Measurements from ENCODE around the gene C2orf72. TPM values are rescaled to one million over a fixed set of nuclear protein-coding genes. Genes with fewer than 3 reads are reported as not detected.
A peak's percentile ranks its signal among the peaks of the same experiment; 100 is the strongest.

The C2orf72 gene
- total and polyA plus RNA-seq, 2 of the 4 experiments (the other 2 are of a cell fraction) = 0.09 to 0.18 TPM

DNA sequence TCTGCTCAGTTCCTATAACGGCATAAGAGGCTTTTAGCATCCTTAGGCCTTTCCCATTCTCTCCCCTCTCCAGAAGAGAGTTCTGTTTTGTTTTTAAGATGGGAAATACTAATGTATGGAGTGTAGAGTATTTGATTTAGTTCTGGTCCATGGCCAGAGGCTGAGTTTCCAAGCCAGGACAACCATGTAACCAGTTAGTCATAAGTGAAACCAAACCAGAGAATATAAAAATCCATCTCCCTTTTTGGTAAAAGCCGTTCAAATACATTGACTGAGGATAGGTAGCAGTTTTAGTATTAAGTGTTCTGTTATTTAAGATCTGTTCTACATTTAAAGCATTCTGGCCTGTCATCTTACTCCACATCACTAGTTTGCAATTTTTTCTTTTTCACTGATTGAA lies 22.4 kb downstream of the C2orf72 start:
- WGBS, 2 experiments (ENCODE audit: extremely low coverage in 2 of 2, insufficient read length in 1 of 2) = no CpG with 5 or more reads among the region's 2 CpGs

More for the DNA sequence above, 22.4 kb downstream of the C2orf72 start:
- no peak overlapping the region for H2AK9ac ChIP-seq (replicated peaks; ENCODE audit: low read depth, low read length, poor library complexity)
- no peak overlapping the region for H3K23ac ChIP-seq (ENCODE audit: low read depth, low read length)
- no peaks in the 10 kb centered on the region for H3K9me3 ChIP-seq (ENCODE audit: control insufficient read depth, insufficient read depth, low read length)
- H3K4me1 ChIP-seq (ENCODE audit: control insufficient read depth, insufficient read depth, low read length) = 0 out of 2 replicates have a peak, but pooled peaks cover 2% of the 10 kb centered on the region
- no peak overlapping the region for H4K8ac ChIP-seq (ENCODE audit: low read depth in 2 of 2, low read length in 2 of 2)
- no peak overlapping the region for H3K9ac ChIP-seq (ENCODE audit: low read depth, low read length)
- CTCF ChIA-PET = no interaction called here
- H4K5ac ChIP-seq (ENCODE audit: low read depth, low read length) = no peak overlapping the region
- no peak overlapping the region for H2BK15ac ChIP-seq (ENCODE audit: low read depth, low read length)
- no peak overlapping the region for H2BK20ac ChIP-seq (ENCODE audit: low read depth, low read length)
- in situ Hi-C loops (cut with MboI; ENCODE audit: low sequenced_read_pairs) = no loop called here
- H3K56ac ChIP-seq (ENCODE audit: extremely low read depth, insufficient read depth, low read length) = no peak overlapping the region
- H2BK5ac ChIP-seq (ENCODE audit: low read depth, low read length, poor library complexity, severe bottlenecking) = no peak overlapping the region
- H4K91ac ChIP-seq (ENCODE audit: insufficient read depth, low read depth, low read length) = no peak overlapping the region
- dilution Hi-C loops (cut with HindIII; ENCODE audit: low sequenced_read_pairs, unreplicated experiment) = no loop called here
- no peak overlapping the region for H2BK120ac ChIP-seq (ENCODE audit: low read depth, low read length)
- no peak overlapping the region for H3K4me2 ChIP-seq (ENCODE audit: low read depth, low read length)
- H3K4ac ChIP-seq (ENCODE audit: low read depth, low read length) = no peak overlapping the region
- no peak overlapping the region for H3K4me3 ChIP-seq (ENCODE audit: insufficient read depth, low read depth, low read length)
- H3K79me1 ChIP-seq (ENCODE audit: low read depth in 1 of 2, low read length in 2 of 2) = peaks cover 15 to 30% of the 10 kb centered on the region in 2 experiments; a peak in 3 of 4 replicates
- no TSS peak for BruUV-seq (replicated peaks)
- H3K18ac ChIP-seq (ENCODE audit: low read depth, low read length) = no peak overlapping the region
- ATAC-seq (ENCODE audit: low read depth) (no peak), DNase-seq (peak; percentile 38)
- no peaks in the 10 kb centered on the region for H3K27me3 ChIP-seq (ENCODE audit: control insufficient read depth, insufficient read depth, low read length)
- POLR2A ChIA-PET (ENCODE audit: unreplicated experiment) = no interaction called here
- H3K14ac ChIP-seq (replicated peaks; ENCODE audit: low read depth, low read length) = no peak overlapping the region
- H2AK5ac ChIP-seq (ENCODE audit: low read depth, low read length) = no peak overlapping the region
- intact Hi-C loops (cut with micrococcal nuclease) = no loop called here
- H2AFZ ChIP-seq (replicated peaks; ENCODE audit: low read length, poor library complexity) = no peak overlapping the region
- H3K36me3 ChIP-seq (ENCODE audit: control insufficient read depth, insufficient read depth, low read length) = peaks cover 13% of the 10 kb centered on the region
- H3K9me1 ChIP-seq (ENCODE audit: insufficient read depth, low read length) = peaks cover 3% of the 10 kb centered on the region; the same call in 1 of the 2 replicates
- peaks cover 20% of the 10 kb centered on the region; the same call in 1 of the 2 replicates for H4K20me1 ChIP-seq (ENCODE audit: insufficient read depth, low read length)
- TF ChIP-seq RCOR1 (IDR thresholded peaks at IDR 0.05; ENCODE audit: insufficient replicate concordance, low read length) = no peak
- no peak for TF ChIP-seq CHD1 (IDR thresholded peaks at IDR 0.05; ENCODE audit: low read depth, low read length)
- TF ChIP-seq, protein P1, sequence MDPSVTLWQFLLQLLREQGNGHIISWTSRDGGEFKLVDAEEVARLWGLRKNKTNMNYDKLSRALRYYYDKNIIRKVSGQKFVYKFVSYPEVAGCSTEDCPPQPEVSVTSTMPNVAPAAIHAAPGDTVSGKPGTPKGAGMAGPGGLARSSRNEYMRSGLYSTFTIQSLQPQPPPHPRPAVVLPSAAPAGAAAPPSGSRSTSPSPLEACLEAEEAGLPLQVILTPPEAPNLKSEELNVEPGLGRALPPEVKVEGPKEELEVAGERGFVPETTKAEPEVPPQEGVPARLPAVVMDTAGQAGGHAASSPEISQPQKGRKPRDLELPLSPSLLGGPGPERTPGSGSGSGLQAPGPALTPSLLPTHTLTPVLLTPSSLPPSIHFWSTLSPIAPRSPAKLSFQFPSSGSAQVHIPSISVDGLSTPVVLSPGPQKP (IDR thresholded peaks at IDR 0.05; ENCODE audit: borderline replicate concordance, low read depth, low read length) = no peak
- no peak for TF ChIP-seq RFX5 (IDR thresholded peaks at IDR 0.05; ENCODE audit: low read depth, low read length)
- TF ChIP-seq, protein P2, sequence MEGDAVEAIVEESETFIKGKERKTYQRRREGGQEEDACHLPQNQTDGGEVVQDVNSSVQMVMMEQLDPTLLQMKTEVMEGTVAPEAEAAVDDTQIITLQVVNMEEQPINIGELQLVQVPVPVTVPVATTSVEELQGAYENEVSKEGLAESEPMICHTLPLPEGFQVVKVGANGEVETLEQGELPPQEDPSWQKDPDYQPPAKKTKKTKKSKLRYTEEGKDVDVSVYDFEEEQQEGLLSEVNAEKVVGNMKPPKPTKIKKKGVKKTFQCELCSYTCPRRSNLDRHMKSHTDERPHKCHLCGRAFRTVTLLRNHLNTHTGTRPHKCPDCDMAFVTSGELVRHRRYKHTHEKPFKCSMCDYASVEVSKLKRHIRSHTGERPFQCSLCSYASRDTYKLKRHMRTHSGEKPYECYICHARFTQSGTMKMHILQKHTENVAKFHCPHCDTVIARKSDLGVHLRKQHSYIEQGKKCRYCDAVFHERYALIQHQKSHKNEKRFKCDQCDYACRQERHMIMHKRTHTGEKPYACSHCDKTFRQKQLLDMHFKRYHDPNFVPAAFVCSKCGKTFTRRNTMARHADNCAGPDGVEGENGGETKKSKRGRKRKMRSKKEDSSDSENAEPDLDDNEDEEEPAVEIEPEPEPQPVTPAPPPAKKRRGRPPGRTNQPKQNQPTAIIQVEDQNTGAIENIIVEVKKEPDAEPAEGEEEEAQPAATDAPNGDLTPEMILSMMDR (conservative IDR thresholded peaks at IDR 0.05; ENCODE audit: low read depth, low read length) = no peak
- no peak for TF ChIP-seq BHLHE40 (IDR thresholded peaks at IDR 0.05; ENCODE audit: low read depth, low read length)
- TF ChIP-seq POLR2A (IDR thresholded peaks at IDR 0.05; ENCODE audit: low read depth, low read length) = no peak
- TF ChIP-seq MXI1 (IDR thresholded peaks at IDR 0.05; ENCODE audit: borderline replicate concordance, low read depth, low read length) = no peak
- TF ChIP-seq SMC3 (IDR thresholded peaks at IDR 0.05; ENCODE audit: low read depth, low read length) = no peak
- no peak for TF ChIP-seq FOS (IDR thresholded peaks at IDR 0.05; ENCODE audit: low read depth, low read length)
- TF ChIP-seq, protein P3, sequence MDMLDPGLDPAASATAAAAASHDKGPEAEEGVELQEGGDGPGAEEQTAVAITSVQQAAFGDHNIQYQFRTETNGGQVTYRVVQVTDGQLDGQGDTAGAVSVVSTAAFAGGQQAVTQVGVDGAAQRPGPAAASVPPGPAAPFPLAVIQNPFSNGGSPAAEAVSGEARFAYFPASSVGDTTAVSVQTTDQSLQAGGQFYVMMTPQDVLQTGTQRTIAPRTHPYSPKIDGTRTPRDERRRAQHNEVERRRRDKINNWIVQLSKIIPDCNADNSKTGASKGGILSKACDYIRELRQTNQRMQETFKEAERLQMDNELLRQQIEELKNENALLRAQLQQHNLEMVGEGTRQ (IDR thresholded peaks at IDR 0.05; ENCODE audit: low read depth, low read length) = no peak
- TF ChIP-seq MAZ (IDR thresholded peaks at IDR 0.05; ENCODE audit: borderline replicate concordance, low read depth, low read length) = no peak
- no peak for TF ChIP-seq CEBPB (IDR thresholded peaks at IDR 0.05; ENCODE audit: low read depth, low read length)
- TF ChIP-seq RAD21 (IDR thresholded peaks at IDR 0.05; ENCODE audit: low read length) = no peak
- TF ChIP-seq NFE2L2 (IDR thresholded peaks at IDR 0.05; ENCODE audit: low read depth, low read length) = no peak
- no peak for TF ChIP-seq MAFK (IDR thresholded peaks at IDR 0.05; ENCODE audit: low read depth, low read length)
- no peak overlapping the region for H3K27ac ChIP-seq (ENCODE audit: insufficient read depth, low read length)

All from IMR-90 (cell line).